Measurements from ENCODE around the gene BIRC2. TPM values are rescaled to one million over a fixed set of nuclear protein-coding genes. Genes with fewer than 3 reads are reported as not detected.

BIRC2 gene
- total and polyA plus RNA-seq, 9 of the 15 experiments (the other 6 are each of a cell fraction or from before 2014, with no cell fraction given) = 14.3 to 45.9 (median 20.7) TPM

GRCh38 chr11:102384419-102385079, 37.5 kb downstream of the BIRC2 start (continued):
- no peak for TF ChIP-seq RFX5 (IDR thresholded peaks at IDR 0.05; ENCODE audit: low read depth, low read length)
- no peak for TF ChIP-seq ZBTB49 (CRISPR knock-in tag; IDR thresholded peaks at IDR 0.05; ENCODE audit: borderline replicate concordance)
- TF ChIP-seq UBTF (IDR thresholded peaks at IDR 0.05; ENCODE audit: borderline replicate concordance in 1 of 2, low read depth in 2 of 2, low read length in 2 of 2) = no peak
- peak; percentile 54 for TF ChIP-seq ZNF592 (IDR thresholded peaks at IDR 0.05)
- no peak for TF ChIP-seq KLF1 (tag; IDR thresholded peaks at IDR 0.05)
- TF ChIP-seq MITF (IDR thresholded peaks at IDR 0.05) = no peak
- TF ChIP-seq BRD9 (IDR thresholded peaks at IDR 0.05; ENCODE audit: low read depth, partially characterized antibody) = peak; percentile 40
- 0 out of 2 replicates have a peak, but pooled peaks have one; percentile 8 for TF ChIP-seq BCOR (IDR thresholded peaks at IDR 0.05)
- TF ChIP-seq KAT7 (CRISPR knock-in tag; IDR thresholded peaks at IDR 0.05; ENCODE audit: borderline replicate concordance) = 0 out of 2 replicates have a peak, but pooled peaks have one; percentile 42
- TF ChIP-seq PHB (CRISPR knock-in tag; IDR thresholded peaks at IDR 0.05) = no peak
- TF ChIP-seq MTA3 (IDR thresholded peaks at IDR 0.05; ENCODE audit: borderline replicate concordance) = 0 out of 2 replicates have a peak, but pooled peaks have one; percentile 36
- TF ChIP-seq ZNF140 (CRISPR knock-in tag; IDR thresholded peaks at IDR 0.05) = no peak
- peak; percentile 39 to 50 for TF ChIP-seq E2F6 (IDR thresholded peaks at IDR 0.05; ENCODE audit: borderline replicate concordance in 1 of 2, extremely low read depth in 1 of 2, insufficient read depth in 1 of 2, insufficient read length in 1 of 2, low read depth in 1 of 2, low read length in 1 of 2, poor library complexity in 1 of 2, severe bottlenecking in 1 of 2)
- TF ChIP-seq OTX1 (CRISPR knock-in tag; IDR thresholded peaks at IDR 0.05) = no peak

Data from K562 (cell line).